CD4-positive, alpha-beta T cell (primary cell): Measurements from ENCODE around the gene DBH. TPM values are rescaled to one million over a fixed set of nuclear protein-coding genes. Genes with fewer than 3 reads are reported as not detected.

Experiments
- ATAC-seq: fragments of 200-7000 bp; cut with Tn5 transposase; one replicate; pipeline ENCODE4 v1.10.0; 2022; ENCODE audit warnings: mild to moderate bottlenecking; ENCODE audit not compliant: poor library complexity
- CTCF ChIA-PET: fragments of 350-600 bp; sonication (Branson Sonifier 250); formaldehyde crosslinking; loops from one replicate; lab custom pipeline; 2021; ENCODE audit warnings: antibody characterized with exemption, inconsistent platforms; lab: Charles Lee
- POLR2A ChIA-PET: fragments of 350-600 bp; sonication (Branson Sonifier 250); formaldehyde crosslinking; loops from one replicate; lab custom pipeline; 2021; ENCODE audit warnings: antibody characterized with exemption, inconsistent platforms; lab: Charles Lee
- DNase-seq, 14 experiments: peaks; one replicate each; pipeline ENCODE4 v3.0.0-alpha.2; 2013 to 2020; ENCODE audit warnings: mixed read lengths in 2 of 14
- H3K27ac ChIP-seq, 2 donors: one replicate each; pipeline versions ENCODE4 v1.5.1 to v1.7.0; 2013; ENCODE audit warnings: low read length in 2 of 2, low read depth in 1 of 2, mild to moderate bottlenecking in 1 of 2
- H3K27me3 ChIP-seq, 2 experiments: 1 replicate in 1 of 2; 2 replicates in 1 of 2; pipeline versions ENCODE4 v1.6.1 to v1.7.0; 2013; ENCODE audit warnings: low read length in 2 of 2, control low read depth in 1 of 2, mild to moderate bottlenecking in 1 of 2, moderate library complexity in 1 of 2; ENCODE audit not compliant: insufficient read depth in 2 of 2, control insufficient read depth in 1 of 2
- H3K36me3 ChIP-seq: one replicate; pipeline ENCODE4 v1.6.1; 2013; ENCODE audit warnings: low read length, control low read depth; ENCODE audit not compliant: insufficient read depth
- H3K4me1 ChIP-seq: one replicate; pipeline ENCODE4 v1.6.1; 2013; ENCODE audit warnings: low read length, control low read depth; ENCODE audit not compliant: insufficient read depth
- H3K4me3 ChIP-seq: one replicate; pipeline ENCODE4 v1.5.1; 2013; ENCODE audit warnings: mild to moderate bottlenecking, low read length, moderate library complexity
- H3K9me3 ChIP-seq, 2 experiments: 1 replicate in 1 of 2; 2 replicates in 1 of 2; pipeline versions ENCODE4 v1.6.1 to v1.7.0; 2013; ENCODE audit warnings: low read length in 2 of 2, mild to moderate bottlenecking in 2 of 2, control low read depth in 1 of 2, moderate library complexity in 1 of 2; ENCODE audit not compliant: control insufficient read depth in 1 of 2, insufficient read depth in 1 of 2
- H3K27ac Mint-ChIP-seq: one replicate; pipeline ENCODE4 v1.8.0; 2020; ENCODE audit warnings: mixed read lengths
- H3K27me3 Mint-ChIP-seq: one replicate; pipeline ENCODE4 v1.8.0; 2021; ENCODE audit warnings: mixed read lengths
- H3K36me3 Mint-ChIP-seq: one replicate; pipeline ENCODE4 v1.8.0; 2021; ENCODE audit warnings: low read depth, mixed read lengths
- H3K4me1 Mint-ChIP-seq: one replicate; pipeline ENCODE4 v1.8.0; 2021; ENCODE audit warnings: low read depth, mixed read lengths
- H3K4me3 Mint-ChIP-seq: one replicate; pipeline ENCODE4 v1.8.0; 2020; ENCODE audit warnings: mild to moderate bottlenecking, mixed read lengths
- H3K9me3 Mint-ChIP-seq: one replicate; pipeline ENCODE4 v1.8.0; 2020; ENCODE audit warnings: mixed read lengths
- CTCF ChIP-seq: fragments of 200-600 bp; IDR thresholded peaks from one replicate; pipeline ENCODE4 v1.8.0; 2022; ENCODE audit warnings: antibody characterized with exemption, mild to moderate bottlenecking
- intact Hi-C, 2 experiments: fragments of 100-400 bp; cut with DNase I in 1 of 2; cut with micrococcal nuclease in 1 of 2; formaldehyde crosslinking; loops; one replicate each; pipeline versions ENCODE4 v1.15.1 to v1.9.0; 2023 to 2025; cut with DNase I, micrococcal nuclease
- total RNA-seq, 174 experiments: library from RNA in 2 of 174; stranded (reverse) in 2 of 174; gene quantifications; one replicate each; pipeline ENCODE4 v1.2.3 and lab custom pipeline; 2021 to 2026

Gene DBH
- total RNA-seq, 2 experiments from 2014 or later = 1.7 to 1.8 TPM

GRCh38 chr9:133612816-133613215, 23.3 kb upstream of the DBH start:
- Histone ChIP-seq H3K36me3 (no peaks in the 10 kb centered on the region), H3K4me3 (no peak overlapping the region), H3K9me3 (peaks cover 0 to 7% of the 10 kb centered on the region in 2 experiments), H3K27me3 (peaks cover 17 to 24% of the 10 kb centered on the region in 2 experiments), H3K27ac (no peak overlapping the region), H3K4me1 (no peaks in the 10 kb centered on the region)
- peaks cover 43% of the 10 kb centered on the region for H3K27me3 Mint-ChIP-seq
- CTCF ChIA-PET = no interaction called here
- no peak overlapping the region for H3K27ac Mint-ChIP-seq
- no peak for DNase-seq
- no peaks in the 10 kb centered on the region for H3K9me3 Mint-ChIP-seq
- intact Hi-C loops = loop anchor here in 1 of 2 experiments (5.0 kb wide), 1 partner anchor 94 kb away; no protein-coding TSS in a partner anchor
- H3K4me1 Mint-ChIP-seq = no peaks in the 10 kb centered on the region
- no peak for TF ChIP-seq CTCF
- POLR2A ChIA-PET = no interaction called here
- ATAC-seq = no peak
- H3K36me3 Mint-ChIP-seq = no peaks in the 10 kb centered on the region
- H3K4me3 Mint-ChIP-seq = no peak overlapping the region

- Mint-ChIP-seq H3K27ac (no peak overlapping the region), H3K27me3 (peaks cover 38% of the 10 kb centered on the region), H3K9me3 (no peaks in the 10 kb centered on the region), H3K36me3 (no peaks in the 10 kb centered on the region), H3K4me1 (peaks cover 4% of the 10 kb centered on the region), H3K4me3 (no peak overlapping the region)
- Histone ChIP-seq H3K27ac (no peak overlapping the region), H3K36me3 (no peaks in the 10 kb centered on the region), H3K27me3 (peaks cover 11 to 18% of the 10 kb centered on the region in 2 experiments), H3K9me3 (peaks cover 0 to 7% of the 10 kb centered on the region in 2 experiments), H3K4me1 (no peaks in the 10 kb centered on the region), H3K4me3 (no peak overlapping the region)
- ChIA-PET CTCF (interaction anchor here (1.0 kb wide), 1 partner anchor 9 kb away, joined by 3 read pairs; no protein-coding TSS in a partner anchor), POLR2A (no interaction called here)
- no peak for TF ChIP-seq CTCF
- no peak for DNase-seq
- intact Hi-C loops = loop anchor here in 1 of 2 experiments (5.0 kb wide), 1 partner anchor 94 kb away; no protein-coding TSS in a partner anchor
- no peak for ATAC-seq
Measured at GRCh38 chr9:133613432-133613831, 22.7 kb upstream of the DBH start.

GRCh38 chr9:133614056-133614455, 22.1 kb upstream of the DBH start:
- Histone ChIP-seq H3K4me1 (peaks cover 3% of the 10 kb centered on the region), H3K27ac (no peak overlapping the region), H3K4me3 (no peak overlapping the region), H3K36me3 (no peaks in the 10 kb centered on the region), H3K27me3 (peaks cover 6 to 14% of the 10 kb centered on the region in 2 experiments), H3K9me3 (peaks cover 0 to 7% of the 10 kb centered on the region in 2 experiments)
- Mint-ChIP-seq H3K9me3 (no peaks in the 10 kb centered on the region), H3K4me3 (no peak overlapping the region), H3K36me3 (no peaks in the 10 kb centered on the region), H3K4me1 (peaks cover 11% of the 10 kb centered on the region), H3K27me3 (peaks cover 37% of the 10 kb centered on the region), H3K27ac (no peak overlapping the region)
- ChIA-PET CTCF (interaction anchor here (1.0 kb wide), 1 partner anchor 10 kb away, joined by 3 read pairs; no protein-coding TSS in a partner anchor), POLR2A (no interaction called here)
- ATAC-seq (no peak), DNase-seq (no peak)
- intact Hi-C loops = loop anchor here in 1 of 2 experiments (5.0 kb wide), 1 partner anchor 93 kb away; no protein-coding TSS in a partner anchor
- TF ChIP-seq CTCF = no peak
